ENCODE results near the gene TBC1D4.
A peak's percentile ranks its signal among the peaks of the same experiment; 100 is the strongest.
"Not testable (repeated sequence)": the region's sequence is repeated elsewhere in the genome, so short reads cannot be mapped to it uniquely, and the experiment has no call there.

TBC1D4 gene

DNA sequence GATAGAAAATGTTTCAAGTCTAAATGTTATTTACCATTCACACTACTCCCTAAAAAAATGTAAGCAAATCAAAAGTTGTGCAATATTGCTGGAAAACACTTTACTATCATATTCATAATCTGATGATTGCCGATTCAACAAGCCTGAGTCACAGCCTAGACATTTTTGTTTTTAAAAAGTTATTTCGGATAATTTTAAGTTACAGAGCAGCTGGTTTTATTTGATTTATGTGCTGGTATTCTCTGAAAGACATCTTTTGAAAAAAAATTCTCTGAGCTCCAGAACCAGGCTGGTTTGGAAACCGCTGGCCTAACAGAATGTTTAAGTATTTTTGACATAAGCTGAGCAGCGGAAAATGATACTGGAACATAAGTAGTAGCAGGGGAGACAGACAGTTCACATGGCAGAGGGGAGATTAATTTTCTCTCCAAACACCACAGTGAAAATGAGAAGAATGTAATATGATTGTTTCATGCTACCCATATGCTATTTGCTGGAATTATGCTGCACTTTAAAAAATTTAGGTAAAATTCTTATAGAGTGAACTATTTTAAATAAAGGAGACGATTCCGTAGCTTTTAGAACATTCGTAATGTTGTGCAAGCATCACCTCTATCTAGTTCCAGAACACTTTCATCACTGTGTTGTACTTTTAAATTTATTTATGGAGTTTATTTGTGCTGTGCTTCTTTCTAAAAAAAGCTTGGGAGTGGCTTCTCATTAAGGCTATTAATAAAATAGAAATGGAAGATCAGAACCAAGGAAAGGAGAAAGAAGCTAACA, 36.1 kb downstream of the TBC1D4 start:
- DNase-seq: no peak

DNA sequence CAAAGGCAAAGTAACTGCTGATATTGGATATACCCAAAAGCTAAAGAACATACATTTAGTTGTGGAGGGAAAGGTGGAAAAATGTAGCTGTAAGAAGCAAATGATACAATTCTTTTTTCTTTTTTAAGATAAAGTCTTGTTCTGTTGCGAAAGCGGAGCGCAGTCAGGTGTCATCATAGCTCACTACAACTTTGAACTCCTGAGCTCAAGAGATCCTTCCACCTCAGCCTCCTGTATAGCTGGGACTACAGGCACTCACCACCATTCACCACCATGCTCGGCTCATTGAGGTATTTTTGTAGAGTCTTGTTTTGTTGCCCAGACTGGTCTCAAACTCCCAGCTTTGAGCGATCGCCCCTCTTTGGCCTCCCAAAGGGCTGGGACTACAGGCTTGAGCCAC, 38.0 kb downstream of the TBC1D4 start:
- DNase-seq: no peak

- DNase-seq: no peak
These were observed 38.5 kb downstream of the TBC1D4 start for GRCh38 chr13:75443356-75443958.

DNA sequence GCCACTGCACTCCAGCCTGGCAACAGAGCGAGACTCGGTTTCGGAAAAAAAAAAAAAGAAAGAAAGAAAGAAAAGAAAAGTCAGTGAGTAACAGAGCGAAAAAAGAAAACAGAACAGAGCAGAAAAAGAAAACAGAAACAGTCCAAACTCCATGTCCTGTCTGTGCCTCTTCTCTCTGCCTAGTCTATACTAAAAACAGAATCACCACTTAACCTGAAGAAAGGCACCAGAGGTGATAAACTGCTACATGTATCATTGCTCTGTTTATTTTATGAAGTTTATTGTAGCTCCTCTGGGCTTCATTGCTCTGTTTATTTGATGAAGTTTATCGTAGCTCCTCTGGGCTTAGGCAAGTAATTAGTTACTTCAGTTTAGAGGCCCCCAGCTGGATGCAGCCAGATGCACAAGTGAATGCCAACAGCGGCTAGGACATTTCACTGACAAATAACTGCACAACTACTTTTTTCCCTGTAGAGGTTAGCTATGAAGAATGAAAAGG, 39.2 kb downstream of the TBC1D4 start:
- no peak for DNase-seq

DNA sequence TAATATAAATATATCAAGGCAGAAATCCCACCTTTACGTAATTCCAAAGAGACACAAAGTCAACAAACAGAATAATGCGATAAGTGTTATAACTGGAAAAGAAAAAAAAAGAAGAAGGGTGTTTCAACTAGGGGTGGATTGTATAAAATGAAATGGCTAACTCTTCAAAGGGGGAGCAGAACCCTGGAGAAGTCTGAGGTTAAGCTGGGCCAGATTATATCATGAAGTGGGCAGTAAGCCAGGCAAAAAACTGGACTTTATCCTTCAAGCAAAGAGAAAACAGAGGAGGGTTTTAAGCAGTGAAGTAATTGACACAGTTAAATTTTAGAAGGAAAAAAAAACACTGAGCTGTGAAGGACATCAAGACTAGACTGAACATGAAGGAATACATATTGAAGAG, 41.9 kb downstream of the TBC1D4 start:
- DNase-seq: no peak

- no peak for DNase-seq
These were observed 44.2 kb downstream of the TBC1D4 start for GRCh38 chr13:75437582-75438318.

DNA sequence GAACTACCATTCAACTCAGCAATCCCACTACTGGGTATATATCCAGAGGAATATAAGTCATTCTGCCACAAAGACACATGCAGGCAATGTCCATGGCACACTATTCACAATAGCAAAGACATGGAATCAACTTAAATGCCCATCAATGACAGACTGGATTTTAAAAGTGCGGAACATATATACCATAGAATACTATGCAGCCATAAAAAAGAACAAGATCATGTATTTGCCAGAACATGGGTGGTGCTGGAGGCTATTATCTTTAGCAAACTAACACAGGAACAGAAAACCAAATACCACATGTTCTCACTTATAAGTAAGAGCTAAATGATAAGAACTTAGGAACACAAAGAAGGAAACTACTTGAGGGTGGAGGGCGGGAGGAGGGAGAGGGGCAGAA, 47.8 kb downstream of the TBC1D4 start:
- DNase-seq: not testable (repeated sequence)

GRCh38 chr13:75432811-75433244, 49.1 kb downstream of the TBC1D4 start:
- no peak for DNase-seq

DNA sequence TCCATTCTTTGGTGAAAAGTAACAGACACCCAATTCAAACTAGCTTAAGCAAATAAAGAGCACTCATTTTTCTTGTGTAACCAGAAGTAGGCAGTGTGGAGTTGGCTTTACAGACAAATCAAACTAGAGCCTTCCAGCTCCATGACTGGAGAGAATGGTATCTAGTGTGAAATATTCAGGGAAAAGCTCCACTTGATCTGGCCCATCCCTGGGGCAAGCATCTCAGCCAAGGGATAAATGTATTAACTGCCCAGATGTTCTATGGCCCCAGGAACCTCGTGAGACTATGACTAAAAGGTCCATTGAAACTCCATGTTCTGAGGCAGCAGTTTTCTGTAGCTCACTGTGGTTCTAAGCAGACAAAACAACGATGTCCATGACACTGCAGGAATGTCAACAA, 49.9 kb downstream of the TBC1D4 start:
- DNase-seq: no peak

DNA sequence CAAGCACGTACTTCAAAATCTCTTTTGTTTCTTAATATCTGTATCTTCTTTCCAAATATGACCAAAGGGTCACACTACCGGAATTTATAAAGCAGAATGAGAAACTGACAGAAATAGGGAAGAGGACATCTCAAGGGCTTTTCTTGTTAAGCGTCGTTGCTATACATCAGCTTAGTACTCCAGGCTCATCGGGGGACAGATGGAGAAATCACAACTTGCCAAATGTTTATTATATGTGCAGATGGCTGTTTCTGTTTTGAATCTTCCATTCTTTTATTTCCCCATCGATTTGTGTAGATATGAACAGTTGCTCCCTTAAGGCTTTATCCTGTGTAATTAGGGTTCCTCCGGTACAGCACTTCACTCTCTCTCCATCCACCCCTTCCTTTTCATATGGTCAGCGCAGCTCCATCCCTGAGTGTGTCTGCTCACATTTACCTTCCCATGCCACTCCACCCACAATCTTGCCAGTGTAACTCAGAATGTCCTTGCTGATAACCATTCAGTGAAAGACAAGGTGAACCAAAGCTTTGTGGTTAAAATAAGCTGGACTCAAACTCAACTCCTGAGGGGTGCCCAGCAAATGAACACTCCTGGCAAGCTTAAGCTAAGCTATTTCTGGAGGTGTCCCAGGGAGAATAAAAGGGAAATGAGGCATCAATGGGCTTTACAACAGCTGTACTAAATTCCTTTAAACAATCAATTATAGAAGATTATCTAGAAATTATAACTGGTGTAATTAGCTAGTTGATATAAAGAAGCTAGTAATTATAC, 51.3 kb downstream of the TBC1D4 start:
- no peak for DNase-seq

- no peak for DNase-seq
These were observed 55.5 kb downstream of the TBC1D4 start for GRCh38 chr13:75426421-75426820.

GRCh38 chr13:75425216-75426009, 56.6 kb downstream of the TBC1D4 start:
- no peak for DNase-seq

GRCh38 chr13:75423946-75424345, 58.0 kb downstream of the TBC1D4 start:
- DNase-seq: no peak

DNA sequence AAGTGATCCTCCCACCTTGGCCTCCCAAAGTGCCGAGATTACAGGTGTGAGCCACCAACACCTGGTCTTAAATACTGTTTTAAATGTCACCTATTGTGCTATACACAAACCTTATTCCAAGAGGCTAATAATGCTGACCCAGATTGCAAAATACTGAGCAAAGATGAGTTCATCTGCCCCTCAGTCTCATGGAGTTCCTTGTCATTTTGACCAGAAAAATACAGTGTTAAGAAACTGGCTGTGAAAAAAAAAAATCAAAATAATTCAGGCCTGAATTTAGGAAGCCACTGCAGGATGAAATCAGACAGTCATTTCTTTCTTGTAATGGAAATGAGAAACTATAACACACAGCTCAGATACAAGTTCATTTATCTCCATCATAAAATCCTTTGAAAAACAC, 59.9 kb downstream of the TBC1D4 start:
- DNase-seq: no peak

- no peak for DNase-seq
These were observed 60.8 kb downstream of the TBC1D4 start for GRCh38 chr13:75421133-75421532.

GRCh38 chr13:75419656-75420055, 62.3 kb downstream of the TBC1D4 start:
- DNase-seq: no peak

DNA sequence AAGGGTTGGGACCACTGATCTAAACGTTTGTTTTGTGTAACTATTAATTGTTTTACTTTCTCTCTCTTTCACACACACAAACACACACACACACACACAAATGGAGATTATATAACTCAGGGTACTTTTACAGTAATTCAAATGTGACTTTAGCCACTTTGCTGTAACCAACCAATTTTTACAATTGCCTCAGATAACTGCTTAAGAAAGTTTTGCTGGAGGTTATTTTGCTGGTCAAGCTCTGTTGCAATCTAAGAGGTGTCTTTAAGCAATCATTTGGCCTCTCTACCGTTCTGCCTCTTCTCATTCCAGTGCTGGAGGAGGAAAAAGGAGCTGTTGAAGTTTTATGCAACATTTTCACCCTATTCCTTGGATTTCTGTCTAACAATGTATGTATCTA, 63.0 kb downstream of the TBC1D4 start:
- no peak for DNase-seq

- no peak for DNase-seq
These were observed 63.7 kb downstream of the TBC1D4 start for GRCh38 chr13:75418186-75418843.

DNA sequence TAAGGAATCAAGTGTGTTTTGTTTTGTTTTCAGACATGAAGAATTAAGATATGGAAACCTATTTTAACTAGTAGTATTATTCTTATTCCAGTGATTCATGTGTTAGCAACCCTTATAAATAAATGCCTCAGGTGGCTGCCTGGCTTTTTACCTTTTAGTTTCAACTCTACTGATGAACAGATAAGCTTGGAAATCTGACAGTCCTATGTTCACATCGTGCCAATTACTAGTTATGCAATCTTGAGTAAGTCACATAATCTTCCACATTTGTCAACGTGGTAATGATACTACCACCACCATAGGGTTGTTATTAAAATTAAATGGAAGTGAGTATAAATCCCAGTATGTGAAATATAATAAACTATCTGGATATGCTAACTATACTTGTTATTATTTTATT, 64.3 kb downstream of the TBC1D4 start:
- no peak for DNase-seq

GRCh38 chr13:75417012-75417384, 65.0 kb downstream of the TBC1D4 start:
- DNase-seq: peak; percentile 17

DNA sequence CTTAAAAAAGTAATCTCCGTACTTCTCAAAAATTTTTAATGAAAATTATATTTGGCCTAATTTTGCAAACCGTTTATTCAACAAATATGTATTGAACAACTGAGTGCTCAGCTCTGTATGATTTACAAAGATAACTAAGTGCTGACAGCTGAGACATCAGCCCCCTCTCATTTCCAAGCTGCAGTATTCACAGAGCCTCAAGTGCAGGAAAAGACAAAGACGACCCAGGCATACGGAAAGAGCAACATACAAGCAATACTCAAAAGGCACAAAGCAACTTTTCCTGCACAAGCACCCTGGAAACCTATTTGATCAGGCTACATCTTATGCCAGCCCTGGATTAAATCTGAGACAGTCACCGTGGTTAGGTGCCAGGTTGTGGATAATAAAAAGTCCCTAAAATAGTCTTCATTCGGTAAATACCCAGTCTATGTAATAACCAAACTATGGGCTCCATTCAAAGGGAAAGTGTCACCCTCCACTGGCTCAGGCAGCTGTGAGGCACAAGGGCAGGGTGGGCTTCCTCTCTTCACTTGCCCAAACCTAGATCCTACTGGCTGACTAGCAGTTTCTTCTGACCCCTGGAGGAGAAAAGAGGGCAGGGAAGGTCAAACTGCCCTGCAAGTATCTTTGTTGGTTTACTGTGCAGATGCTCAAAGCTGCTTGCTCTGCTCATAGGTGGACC, 65.5 kb downstream of the TBC1D4 start:
- DNase-seq: no peak

All from CD4-positive, alpha-beta T cell treated with Interferon gamma for 1 hour (primary cell).